Trophoblast cell (in vitro differentiated cells and primary cell): ENCODE measurements around the gene ELAVL3.

ENCODE experiments used
- DNase-seq, 2 donors: peaks; one replicate each; pipeline ENCODE4 v3.0.0-alpha.2; 2016
- H2AFZ ChIP-seq: 2 replicates; pipeline ENCODE4 v1.6.1; 2013; ENCODE audit warnings: low read length, moderate library complexity, mild to moderate bottlenecking; ENCODE audit not compliant: insufficient read depth, poor library complexity
- H2AK5ac ChIP-seq: 2 replicates; pipeline ENCODE4 v1.6.1; 2013; ENCODE audit warnings: mild to moderate bottlenecking, low read length
- H2BK120ac ChIP-seq: 2 replicates; pipeline ENCODE4 v1.6.1; 2013; ENCODE audit warnings: low read length, mild to moderate bottlenecking, moderate library complexity; ENCODE audit not compliant: insufficient read depth, poor library complexity
- H2BK12ac ChIP-seq: 2 replicates; pipeline ENCODE4 v1.6.1; 2013; ENCODE audit warnings: mild to moderate bottlenecking, low read length, moderate library complexity
- H2BK5ac ChIP-seq: 2 replicates; pipeline ENCODE4 v1.6.1; 2013; ENCODE audit warnings: low read length, low read depth, moderate library complexity, mild to moderate bottlenecking; ENCODE audit not compliant: poor library complexity
- H3K14ac ChIP-seq: 2 replicates; pipeline ENCODE4 v1.6.1; 2013; ENCODE audit warnings: mild to moderate bottlenecking, low read length
- H3K18ac ChIP-seq: 2 replicates; pipeline ENCODE4 v1.6.1; 2013; ENCODE audit warnings: mild to moderate bottlenecking, low read length
- H3K23ac ChIP-seq: 2 replicates; pipeline ENCODE4 v1.6.1; 2013; ENCODE audit warnings: low read length
- H3K27ac ChIP-seq: 2 replicates; pipeline ENCODE4 v1.5.1; 2013; ENCODE audit warnings: low read depth, mild to moderate bottlenecking, inconsistent platforms, low read length, moderate library complexity
- H3K27me3 ChIP-seq: 2 replicates; pipeline ENCODE4 v1.6.1; 2013; ENCODE audit warnings: inconsistent platforms, mild to moderate bottlenecking, low read length, moderate library complexity; ENCODE audit not compliant: insufficient read depth
- H3K36me3 ChIP-seq, 2 experiments: 1 replicate in 1 of 2; 2 replicates in 1 of 2; pipeline ENCODE4 v1.6.1; 2013; ENCODE audit warnings: low read length in 2 of 2, mild to moderate bottlenecking in 2 of 2, moderate library complexity in 1 of 2; ENCODE audit not compliant: insufficient read depth in 2 of 2, control insufficient read depth in 1 of 2
- H3K4ac ChIP-seq: 2 replicates; pipeline ENCODE4 v1.6.1; 2013; ENCODE audit warnings: low read depth, mild to moderate bottlenecking, low read length, moderate library complexity
- H3K4me1 ChIP-seq, 2 experiments: 1 replicate in 1 of 2; 2 replicates in 1 of 2; pipeline ENCODE4 v1.6.1; 2013; ENCODE audit warnings: low read length in 2 of 2, mild to moderate bottlenecking in 2 of 2, moderate library complexity in 1 of 2; ENCODE audit not compliant: insufficient read depth in 2 of 2, control insufficient read depth in 1 of 2
- H3K4me2 ChIP-seq: 2 replicates; pipeline ENCODE4 v1.6.1; 2013; ENCODE audit warnings: inconsistent platforms, mild to moderate bottlenecking, low read length, moderate library complexity
- H3K4me3 ChIP-seq: 2 replicates; pipeline ENCODE4 v1.5.1; 2013; ENCODE audit warnings: mild to moderate bottlenecking, low read depth, low read length, inconsistent platforms
- H3K79me1 ChIP-seq: one replicate; pipeline ENCODE4 v1.6.1; 2013; ENCODE audit warnings: low read length
- H3K79me2 ChIP-seq: 2 replicates; pipeline ENCODE4 v1.6.1; 2013; ENCODE audit warnings: low read length, mild to moderate bottlenecking; ENCODE audit not compliant: control insufficient read depth, insufficient read depth, poor library complexity
- H3K9ac ChIP-seq: 2 replicates; pipeline ENCODE4 v1.6.1; 2013; ENCODE audit warnings: mild to moderate bottlenecking, low read length
- H3K9me3 ChIP-seq: 2 replicates; pipeline ENCODE4 v1.6.1; 2013; ENCODE audit warnings: low read depth, mild to moderate bottlenecking, control low read depth, inconsistent platforms, low read length; ENCODE audit not compliant: insufficient read depth
- H4K12ac ChIP-seq: 2 replicates; pipeline ENCODE4 v1.6.1; 2013; ENCODE audit warnings: low read depth, mild to moderate bottlenecking, low read length, moderate library complexity
- H4K8ac ChIP-seq: 2 replicates; pipeline ENCODE4 v1.6.1; 2013; ENCODE audit warnings: low read depth, mild to moderate bottlenecking, low read length, moderate library complexity
- H4K91ac ChIP-seq: one replicate; pipeline ENCODE4 v1.6.1; 2013; ENCODE audit warnings: low read depth, mild to moderate bottlenecking, low read length, moderate library complexity
- WGBS: extraction: QIAGEN DNeasy Blood & Tissue Kit; methylation state at CpG from one replicate; pipeline ENCODE4 v1.1.7; 2013; ENCODE audit warnings: missing lambda C conversion rate; ENCODE audit not compliant: insufficient read length, insufficient coverage; ENCODE audit errors: extremely low coverage; 5-methylcytosine and 5-hydroxymethylcytosine counted together

Gene ELAVL3

GRCh38 chr19:11464333-11465265, 16.2 kb downstream of the ELAVL3 start:
- no peak overlapping the region for H2BK120ac ChIP-seq
- no peaks in the 10 kb centered on the region for H3K4me1 ChIP-seq
- no peak overlapping the region for H2BK12ac ChIP-seq
- H3K36me3 ChIP-seq = no peaks in the 10 kb centered on the region
- no peak overlapping the region for H3K27ac ChIP-seq
- DNase-seq = peak in 1 of 2 donors; percentile 29
- H3K79me1 ChIP-seq = no peaks in the 10 kb centered on the region
- H4K91ac ChIP-seq = no peak overlapping the region
- H3K4me3 ChIP-seq = peak overlapping the region; percentile 50
- H4K12ac ChIP-seq = no peak overlapping the region
- no peak overlapping the region for H3K4me2 ChIP-seq
- no peak overlapping the region for H4K8ac ChIP-seq
- H2AK5ac ChIP-seq = no peak overlapping the region
- H3K23ac ChIP-seq = peak overlapping the region; percentile 81
- H3K27me3 ChIP-seq = no peaks in the 10 kb centered on the region
- no peaks in the 10 kb centered on the region for H3K79me2 ChIP-seq
- no peak overlapping the region for H3K14ac ChIP-seq
- no peak overlapping the region for H3K4ac ChIP-seq
- no peak overlapping the region for H3K9ac ChIP-seq
- no peak overlapping the region for H2AFZ ChIP-seq
- 100% methylated on average over 4 of the region's 11 CpGs for WGBS
- H3K18ac ChIP-seq = no peak overlapping the region
- H2BK5ac ChIP-seq = no peak overlapping the region
- peaks cover 13% of the 10 kb centered on the region for H3K9me3 ChIP-seq

GRCh38 chr19:11463391-11463790, 17.5 kb downstream of the ELAVL3 start:
- Histone ChIP-seq H4K91ac (no peak overlapping the region), H2BK120ac (no peak overlapping the region), H3K14ac (no peak overlapping the region)

GRCh38 chr19:11461453-11461852, 19.4 kb downstream of the ELAVL3 start:
- Histone ChIP-seq H2AK5ac (no peak overlapping the region), H2BK12ac (no peak overlapping the region), H4K91ac (no peak overlapping the region), H3K4me1 (no peaks in the 10 kb centered on the region), H2BK5ac (no peak overlapping the region), H3K4me2 (no peak overlapping the region), H3K27ac (no peak overlapping the region), H3K79me1 (no peaks in the 10 kb centered on the region), H3K36me3 (no peaks in the 10 kb centered on the region), H3K27me3 (no peaks in the 10 kb centered on the region), H2BK120ac (no peak overlapping the region), H3K4me3 (no peak overlapping the region), H3K9me3 (peaks cover 17% of the 10 kb centered on the region), H4K8ac (no peak overlapping the region), H4K12ac (no peak overlapping the region), H2AFZ (no peak overlapping the region), H3K4ac (no peak overlapping the region), H3K23ac (no peak overlapping the region), H3K9ac (no peak overlapping the region), H3K79me2 (no peaks in the 10 kb centered on the region), H3K14ac (no peak overlapping the region), H3K18ac (no peak overlapping the region)
- no CpG with 5 or more reads among the region's 2 CpGs for WGBS
- no peak for DNase-seq

More at GRCh38 chr19:11463391-11463790, 17.5 kb downstream of the ELAVL3 start:
- Histone ChIP-seq H4K8ac (no peak overlapping the region), H3K23ac (peak overlapping the region; percentile 90), H3K79me1 (no peaks in the 10 kb centered on the region), H3K18ac (no peak overlapping the region), H3K4me3 (no peak overlapping the region), H2BK5ac (no peak overlapping the region), H3K79me2 (no peaks in the 10 kb centered on the region), H4K12ac (no peak overlapping the region), H2AK5ac (no peak overlapping the region), H3K9me3 (peaks cover 15% of the 10 kb centered on the region), H3K27me3 (no peaks in the 10 kb centered on the region), H3K4me2 (no peak overlapping the region), H2BK12ac (no peak overlapping the region), H3K4ac (no peak overlapping the region), H3K9ac (no peak overlapping the region), H3K36me3 (no peaks in the 10 kb centered on the region), H3K27ac (no peak overlapping the region), H3K4me1 (no peaks in the 10 kb centered on the region), H2AFZ (no peak overlapping the region)
- WGBS = no CpG with 5 or more reads among the region's 12 CpGs
- no peak for DNase-seq

DNA sequence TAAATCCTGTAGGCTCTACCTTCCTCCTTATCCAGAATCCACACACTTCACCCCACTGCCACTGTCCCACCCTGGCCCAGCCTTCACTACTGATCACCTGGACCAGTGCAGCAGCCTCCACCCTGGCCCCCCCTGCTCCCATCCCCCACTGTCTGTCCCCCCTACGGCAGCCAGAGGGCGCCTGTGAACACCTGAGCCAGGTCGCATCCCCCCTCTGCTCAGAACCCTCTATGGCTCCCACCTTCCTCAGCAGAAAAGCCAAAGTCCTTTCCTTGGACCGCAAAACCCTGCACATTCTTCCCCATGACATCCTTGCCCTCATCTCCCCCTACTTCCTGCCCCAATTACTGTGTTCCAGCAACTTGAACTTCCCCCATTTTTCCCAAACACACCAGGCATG, 20.6 kb downstream of the ELAVL3 start:
- Histone ChIP-seq H4K12ac (no peak overlapping the region), H2AFZ (no peak overlapping the region), H3K4me3 (no peak overlapping the region), H2AK5ac (no peak overlapping the region), H3K36me3 (no peaks in the 10 kb centered on the region), H3K79me1 (no peaks in the 10 kb centered on the region), H3K14ac (no peak overlapping the region), H3K9me3 (peaks cover 17% of the 10 kb centered on the region), H3K4me2 (no peak overlapping the region), H3K4me1 (no peaks in the 10 kb centered on the region), H3K23ac (no peak overlapping the region), H3K18ac (no peak overlapping the region), H2BK12ac (no peak overlapping the region), H2BK120ac (no peak overlapping the region), H3K27me3 (no peaks in the 10 kb centered on the region), H3K9ac (no peak overlapping the region), H3K4ac (no peak overlapping the region), H3K27ac (no peak overlapping the region), H4K91ac (no peak overlapping the region), H2BK5ac (no peak overlapping the region), H4K8ac (no peak overlapping the region), H3K79me2 (no peaks in the 10 kb centered on the region)
- no CpG with 5 or more reads among the region's 4 CpGs for WGBS
- DNase-seq = no peak
